Smooth muscle cell (in vitro differentiated cells): ENCODE measurements around the gene ATXN7L1. TPM values are rescaled to one million over a fixed set of nuclear protein-coding genes. Genes with fewer than 3 reads are reported as not detected.

Experiments
- DNase-seq: peaks from one replicate; lab custom pipeline; 2025; ENCODE audit not compliant: unreplicated experiment; lab: John Stamatoyannopoulos, UW
- H2AFZ ChIP-seq: fragments of 200-600 bp; sonication (generic); 2 replicates; pipeline ENCODE4 v1.6.0; 2016; ENCODE audit warnings: antibody characterized with exemption, low read depth, mild to moderate bottlenecking
- H3F3A ChIP-seq: fragments of 200-600 bp; sonication (generic); 2 replicates; pipeline ENCODE4 v1.6.0; 2017; ENCODE audit warnings: antibody characterized with exemption, low read depth
- H3K27ac ChIP-seq: fragments of 200-600 bp; sonication (generic); 2 replicates; pipeline ENCODE4 v1.5.1; 2016; ENCODE audit warnings: low read depth, mild to moderate bottlenecking
- H3K27me3 ChIP-seq: fragments of 200-600 bp; sonication (generic); 2 replicates; pipeline ENCODE4 v1.6.1; 2016; ENCODE audit warnings: low read depth, mild to moderate bottlenecking
- H3K36me3 ChIP-seq: fragments of 200-600 bp; sonication (generic); 2 replicates; pipeline ENCODE4 v1.5.1; 2016; ENCODE audit warnings: low read depth
- H3K4me1 ChIP-seq: fragments of 200-600 bp; sonication (generic); 2 replicates; pipeline ENCODE4 v1.5.1; 2016; ENCODE audit warnings: low read depth
- H3K4me2 ChIP-seq: fragments of 200-600 bp; sonication (generic); 2 replicates; pipeline ENCODE4 v1.6.0; 2016; ENCODE audit warnings: mild to moderate bottlenecking
- H3K4me3 ChIP-seq: fragments of 200-600 bp; sonication (generic); 2 replicates; pipeline ENCODE4 v1.5.1; 2016; ENCODE audit warnings: mild to moderate bottlenecking
- H3K79me2 ChIP-seq: fragments of 200-600 bp; sonication (generic); 2 replicates; pipeline ENCODE4 v1.6.0; 2016; ENCODE audit warnings: low read depth, mild to moderate bottlenecking
- H3K9ac ChIP-seq: fragments of 200-600 bp; sonication (generic); 2 replicates; pipeline ENCODE4 v1.6.0; 2016; ENCODE audit warnings: low read depth
- H3K9me3 ChIP-seq: fragments of 200-600 bp; sonication (generic); replicated peaks from 2 replicates; pipeline ENCODE4 v1.5.1; 2016; ENCODE audit warnings: low read depth
- H4K20me1 ChIP-seq: fragments of 200-600 bp; sonication (generic); 2 replicates; pipeline ENCODE4 v1.6.0; 2016; ENCODE audit warnings: low read depth
- WGBS: methylation state at CpG from one replicate; pipeline ENCODE4 v1.1.7; 2016; ENCODE audit warnings: low lambda C conversion rate; 5-methylcytosine and 5-hydroxymethylcytosine counted together
- polyA plus RNA-seq: library from polyadenylated mRNA; unstranded; fragments of >200 nt; fragmentation: Nextera tagmentation; extraction: Ambion mirVana; gene quantifications from 2 replicates; pipeline ENCODE4 v1.2.1, GENCODE V29; 2016
- total RNA-seq: library from RNA; depleted of rRNA; stranded (reverse); fragments of >200 nt; gene quantifications from 2 replicates; pipeline ENCODE4 v1.2.3, GENCODE V29; 2014
- TF ChIP-seq, protein P1 (sequence below): fragments of 200-600 bp; sonication (generic); IDR thresholded peaks from 2 replicates; pipeline ENCODE4 v1.5.1; 2017; ENCODE audit warnings: borderline replicate concordance, mild to moderate bottlenecking, antibody characterized with exemption; ENCODE audit not compliant: insufficient read depth, poor library complexity, severe bottlenecking

ATXN7L1 gene
- total and polyA plus RNA-seq, 2 experiments from 2014 or later: 3.3 to 4.4 TPM

DNA sequence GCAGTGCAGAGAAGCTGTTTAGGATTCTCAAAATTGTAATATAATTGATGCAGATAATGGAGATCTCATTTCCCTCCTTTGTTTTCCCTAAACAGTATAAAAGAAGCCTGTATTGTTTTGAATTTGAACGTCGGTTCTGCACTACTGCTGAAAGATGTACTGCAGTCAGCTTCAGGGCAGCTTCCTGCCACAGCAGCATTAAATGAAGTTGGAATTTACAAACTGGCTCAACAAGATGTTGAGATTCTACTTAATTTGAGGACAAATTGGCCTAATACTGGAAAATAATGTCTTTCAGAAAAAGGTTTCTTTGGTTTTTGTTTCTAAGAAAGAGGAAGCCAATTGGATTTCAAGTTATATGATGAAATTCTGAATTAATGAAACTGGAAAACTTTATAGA, 309.4 kb downstream of the ATXN7L1 start:
- no peaks in the 10 kb centered on the region for H3K79me2 ChIP-seq

DNA sequence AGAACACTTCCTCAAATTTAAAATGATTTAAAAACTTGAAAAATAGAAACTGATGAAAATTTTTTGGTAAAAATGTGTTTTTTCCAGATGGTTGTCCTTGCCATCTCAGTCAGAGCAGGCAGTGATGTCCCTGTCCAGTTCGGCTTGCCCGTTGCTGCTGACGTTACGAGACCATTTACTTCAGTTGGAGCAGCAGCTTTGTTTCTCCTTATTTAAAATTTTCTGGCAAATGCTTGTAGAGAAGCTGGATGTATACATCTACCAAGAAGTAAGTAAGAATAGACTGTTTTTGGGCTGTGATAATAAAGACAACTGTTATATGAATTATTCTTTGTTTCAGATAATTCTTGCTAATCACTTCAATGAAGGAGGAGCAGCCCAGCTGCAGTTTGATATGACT, 311.2 kb downstream of the ATXN7L1 start:
- Histone ChIP-seq H3K79me2 (no peaks in the 10 kb centered on the region), H3K4me3 (no peak overlapping the region), H3K4me2 (no peak overlapping the region), H3K27ac (no peak overlapping the region), H3K9ac (no peak overlapping the region), H3F3A (peaks cover 3% of the 10 kb centered on the region), H3K4me1 (no peaks in the 10 kb centered on the region), H3K36me3 (peaks cover 37% of the 10 kb centered on the region), H3K27me3 (no peaks in the 10 kb centered on the region), H2AFZ (no peak overlapping the region), H4K20me1 (peaks cover 15% of the 10 kb centered on the region), H3K9me3 (no peaks in the 10 kb centered on the region)
- DNase-seq: no peak
- WGBS: 98% methylated on average over 4 of the region's 4 CpGs
- TF ChIP-seq, protein P1, sequence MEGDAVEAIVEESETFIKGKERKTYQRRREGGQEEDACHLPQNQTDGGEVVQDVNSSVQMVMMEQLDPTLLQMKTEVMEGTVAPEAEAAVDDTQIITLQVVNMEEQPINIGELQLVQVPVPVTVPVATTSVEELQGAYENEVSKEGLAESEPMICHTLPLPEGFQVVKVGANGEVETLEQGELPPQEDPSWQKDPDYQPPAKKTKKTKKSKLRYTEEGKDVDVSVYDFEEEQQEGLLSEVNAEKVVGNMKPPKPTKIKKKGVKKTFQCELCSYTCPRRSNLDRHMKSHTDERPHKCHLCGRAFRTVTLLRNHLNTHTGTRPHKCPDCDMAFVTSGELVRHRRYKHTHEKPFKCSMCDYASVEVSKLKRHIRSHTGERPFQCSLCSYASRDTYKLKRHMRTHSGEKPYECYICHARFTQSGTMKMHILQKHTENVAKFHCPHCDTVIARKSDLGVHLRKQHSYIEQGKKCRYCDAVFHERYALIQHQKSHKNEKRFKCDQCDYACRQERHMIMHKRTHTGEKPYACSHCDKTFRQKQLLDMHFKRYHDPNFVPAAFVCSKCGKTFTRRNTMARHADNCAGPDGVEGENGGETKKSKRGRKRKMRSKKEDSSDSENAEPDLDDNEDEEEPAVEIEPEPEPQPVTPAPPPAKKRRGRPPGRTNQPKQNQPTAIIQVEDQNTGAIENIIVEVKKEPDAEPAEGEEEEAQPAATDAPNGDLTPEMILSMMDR: no peak

More for the DNA sequence above, 309.4 kb downstream of the ATXN7L1 start:
- no peaks in the 10 kb centered on the region for H3K9me3 ChIP-seq
- no peaks in the 10 kb centered on the region for H3K27me3 ChIP-seq
- DNase-seq: no peak
- H4K20me1 ChIP-seq: peaks cover 15% of the 10 kb centered on the region
- peaks cover 3% of the 10 kb centered on the region for H3F3A ChIP-seq
- H3K4me1 ChIP-seq: no peaks in the 10 kb centered on the region
- no peak overlapping the region for H2AFZ ChIP-seq
- TF ChIP-seq, protein P1: no peak
- no peak overlapping the region for H3K9ac ChIP-seq
- no peak overlapping the region for H3K4me2 ChIP-seq
- H3K36me3 ChIP-seq: peaks cover 36% of the 10 kb centered on the region
- no peak overlapping the region for H3K4me3 ChIP-seq
- no peak overlapping the region for H3K27ac ChIP-seq
- 98% methylated on average over 2 of the region's 2 CpGs for WGBS

DNA sequence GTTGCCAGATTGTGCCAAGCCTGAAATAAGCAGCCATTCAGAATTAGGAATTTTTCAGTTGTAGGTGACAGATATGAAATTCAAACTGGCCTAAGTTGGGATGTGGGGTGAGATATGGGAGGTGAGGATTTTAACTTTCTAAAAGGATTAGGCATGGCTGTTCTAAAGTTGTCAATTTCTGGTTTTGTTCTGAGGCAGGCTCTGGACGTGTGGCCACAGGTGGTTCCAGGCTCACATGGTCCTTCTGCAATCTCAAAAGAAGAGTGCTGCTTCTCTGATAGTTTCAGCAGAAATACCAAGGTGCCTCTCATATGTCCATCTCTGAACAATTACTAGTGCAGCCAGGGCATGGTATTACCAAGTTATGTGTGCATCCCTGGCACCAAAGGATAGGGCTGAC, 316.5 kb downstream of the ATXN7L1 start:
- 76% methylated on average over 1 of the region's 1 CpG for WGBS
- H3K36me3 ChIP-seq: peaks cover 32% of the 10 kb centered on the region
- H3K4me3 ChIP-seq: no peak overlapping the region
- H3K9me3 ChIP-seq: no peaks in the 10 kb centered on the region
- H3K27me3 ChIP-seq: no peaks in the 10 kb centered on the region
- H3K4me1 ChIP-seq: no peaks in the 10 kb centered on the region
- no peak overlapping the region for H3K27ac ChIP-seq
- no peak overlapping the region for H3K9ac ChIP-seq
- peaks cover 15% of the 10 kb centered on the region for H4K20me1 ChIP-seq
- H2AFZ ChIP-seq: no peak overlapping the region
- no peaks in the 10 kb centered on the region for H3F3A ChIP-seq
- DNase-seq: no peak
- H3K79me2 ChIP-seq: no peaks in the 10 kb centered on the region
- TF ChIP-seq, protein P1: no peak
- no peak overlapping the region for H3K4me2 ChIP-seq

Other genes with a start within 250 kb of the ATXN7L1 start
- gene CDHR3, start 86.7 kb upstream of the ATXN7L1 start, total RNA-seq: 0.27 and 0.31 TPM in 2 replicates
- gene CDHR3, start 86.7 kb upstream of the ATXN7L1 start, polyA plus RNA-seq: 0.24 and 1.7 TPM in 2 replicates
- gene SYPL1, start 235.7 kb upstream of the ATXN7L1 start, total RNA-seq: 93.3 and 107 TPM in 2 replicates
- gene SYPL1, start 235.7 kb upstream of the ATXN7L1 start, polyA plus RNA-seq: 75.2 and 96.0 TPM in 2 replicates